GM12874 (cell line): ENCODE results near the gene QPRT.
A peak's percentile ranks its signal among the peaks of the same experiment; 100 is the strongest.

ENCODE experiments used
- TF ChIP-seq, protein P1 (sequence below): IDR thresholded peaks from 2 replicates; pipeline ENCODE4 v1.5.1; 2011; ENCODE audit warnings: low read depth, mild to moderate bottlenecking, control low read depth, low read length, moderate library complexity; ENCODE audit not compliant: insufficient read depth

The QPRT gene

DNA sequence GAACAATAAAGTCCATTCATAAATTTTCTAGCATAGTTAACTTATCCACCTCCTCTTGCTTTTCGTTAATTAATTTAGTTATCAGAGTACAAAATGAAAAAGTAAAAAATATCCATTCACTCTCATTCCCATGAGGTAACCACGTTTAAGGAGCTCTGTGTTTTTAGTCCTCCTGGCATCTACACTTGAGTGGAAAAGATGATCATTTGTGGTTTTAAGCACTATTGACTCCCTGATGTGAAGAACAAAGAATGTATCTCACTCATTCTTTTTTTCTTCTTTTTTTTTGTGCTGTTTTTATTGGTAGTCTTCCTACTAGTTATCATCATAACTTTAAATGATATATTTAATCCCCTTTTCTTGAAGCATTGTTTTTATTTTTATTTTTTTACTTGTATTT is 26.1 kb downstream of the QPRT start:
- TF ChIP-seq, protein P1, sequence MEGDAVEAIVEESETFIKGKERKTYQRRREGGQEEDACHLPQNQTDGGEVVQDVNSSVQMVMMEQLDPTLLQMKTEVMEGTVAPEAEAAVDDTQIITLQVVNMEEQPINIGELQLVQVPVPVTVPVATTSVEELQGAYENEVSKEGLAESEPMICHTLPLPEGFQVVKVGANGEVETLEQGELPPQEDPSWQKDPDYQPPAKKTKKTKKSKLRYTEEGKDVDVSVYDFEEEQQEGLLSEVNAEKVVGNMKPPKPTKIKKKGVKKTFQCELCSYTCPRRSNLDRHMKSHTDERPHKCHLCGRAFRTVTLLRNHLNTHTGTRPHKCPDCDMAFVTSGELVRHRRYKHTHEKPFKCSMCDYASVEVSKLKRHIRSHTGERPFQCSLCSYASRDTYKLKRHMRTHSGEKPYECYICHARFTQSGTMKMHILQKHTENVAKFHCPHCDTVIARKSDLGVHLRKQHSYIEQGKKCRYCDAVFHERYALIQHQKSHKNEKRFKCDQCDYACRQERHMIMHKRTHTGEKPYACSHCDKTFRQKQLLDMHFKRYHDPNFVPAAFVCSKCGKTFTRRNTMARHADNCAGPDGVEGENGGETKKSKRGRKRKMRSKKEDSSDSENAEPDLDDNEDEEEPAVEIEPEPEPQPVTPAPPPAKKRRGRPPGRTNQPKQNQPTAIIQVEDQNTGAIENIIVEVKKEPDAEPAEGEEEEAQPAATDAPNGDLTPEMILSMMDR, result no peak

DNA sequence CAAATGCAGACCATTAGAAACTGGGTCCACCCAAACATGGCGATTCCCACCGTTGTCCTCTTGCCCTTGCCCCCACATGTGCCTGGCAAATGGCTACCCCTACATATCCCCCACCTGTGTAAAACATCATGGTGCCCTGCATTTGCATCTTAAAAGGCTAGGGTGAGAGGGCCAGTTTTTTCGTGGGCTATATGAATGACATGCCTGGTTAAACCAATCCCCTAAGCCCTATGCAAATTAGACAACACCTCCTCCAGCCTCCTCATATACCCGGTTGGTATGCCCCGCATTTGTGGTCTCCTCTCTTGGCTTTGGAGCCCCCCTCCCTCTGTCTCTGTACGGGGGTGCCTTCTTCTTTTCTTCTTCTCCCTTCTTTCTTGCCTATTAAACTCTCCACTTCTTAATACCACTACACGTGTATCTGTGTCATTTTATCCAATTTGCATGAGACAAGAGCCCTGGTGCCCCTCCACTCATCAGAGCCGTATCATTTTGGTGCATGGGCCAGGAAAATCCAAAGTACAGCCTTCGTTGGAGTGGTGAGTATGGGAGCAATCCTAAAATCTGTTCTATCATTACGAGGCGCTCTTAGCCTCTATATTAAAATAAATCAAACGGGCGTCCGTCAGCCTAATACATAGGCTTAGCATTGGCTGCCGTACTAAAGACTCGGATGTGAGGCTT is 30.1 kb downstream of the QPRT start:
- TF ChIP-seq, protein P1, result no peak

DNA sequence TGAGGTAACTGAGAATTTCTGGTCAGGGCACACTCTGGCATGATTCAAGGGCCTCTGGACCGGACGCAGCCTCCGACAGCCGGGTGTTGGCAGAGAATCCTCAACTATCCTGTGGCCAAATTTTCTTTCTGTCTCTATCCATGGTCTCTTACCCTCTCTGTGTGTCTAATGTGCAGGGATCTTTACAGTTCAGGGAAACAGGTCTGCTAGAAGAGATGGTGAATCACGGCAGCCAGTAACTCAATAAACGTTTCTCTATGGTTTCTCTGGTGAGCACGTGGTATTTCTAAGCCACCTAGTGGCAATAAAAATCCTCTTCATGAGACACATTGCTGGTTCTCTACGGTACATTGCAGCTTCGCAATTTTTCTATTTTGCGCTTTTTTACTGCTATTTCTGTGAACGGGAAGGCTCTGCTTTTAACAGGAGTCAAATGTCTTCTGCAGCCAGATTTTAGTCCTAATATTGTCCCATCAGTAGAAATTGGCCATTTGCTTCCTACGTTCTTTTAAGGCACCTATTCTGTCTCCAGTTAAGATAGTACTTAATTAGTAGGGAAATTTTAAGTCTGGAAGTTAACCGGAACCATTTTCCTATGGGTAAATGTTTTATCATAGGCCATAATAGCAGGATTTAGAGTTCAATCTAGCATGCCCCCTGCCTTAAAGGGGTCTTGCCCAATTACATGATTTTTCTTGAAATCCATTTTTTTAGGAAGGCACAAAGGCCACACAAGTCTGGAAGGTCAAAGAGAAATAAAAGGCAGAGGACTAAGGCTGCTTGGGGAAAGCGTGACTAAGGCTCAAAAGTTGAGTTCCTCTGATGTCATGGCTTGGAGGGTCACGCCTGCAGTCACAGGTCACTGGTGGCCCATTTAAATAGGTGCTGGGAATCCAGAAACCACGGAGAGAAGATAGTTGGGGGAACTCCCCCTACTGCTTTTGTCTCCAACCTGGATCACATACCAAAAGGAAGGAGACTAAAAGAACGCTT is 31.5 kb downstream of the QPRT start:
- TF ChIP-seq, protein P1, result peak; percentile 62

DNA sequence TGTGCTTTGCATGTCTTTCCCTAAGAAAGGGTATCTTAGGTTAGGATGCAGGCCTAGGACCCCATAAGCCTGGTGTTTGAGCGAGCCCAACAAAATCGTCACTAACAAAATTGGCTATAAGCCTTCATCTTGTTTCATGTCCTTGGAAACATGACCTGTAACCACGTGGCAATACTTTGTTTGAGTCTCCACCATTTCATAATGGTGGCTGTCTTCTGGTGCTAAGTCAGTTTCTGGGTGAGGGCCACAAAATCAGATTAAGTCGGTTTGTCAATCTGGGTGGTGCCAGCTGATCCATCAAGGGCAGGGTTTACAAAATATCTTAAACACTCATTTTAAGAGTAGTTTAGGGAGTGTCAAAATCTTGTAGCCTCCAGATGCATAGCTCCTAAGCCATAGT is 33.8 kb downstream of the QPRT start:
- TF ChIP-seq, protein P1, result no peak

DNA sequence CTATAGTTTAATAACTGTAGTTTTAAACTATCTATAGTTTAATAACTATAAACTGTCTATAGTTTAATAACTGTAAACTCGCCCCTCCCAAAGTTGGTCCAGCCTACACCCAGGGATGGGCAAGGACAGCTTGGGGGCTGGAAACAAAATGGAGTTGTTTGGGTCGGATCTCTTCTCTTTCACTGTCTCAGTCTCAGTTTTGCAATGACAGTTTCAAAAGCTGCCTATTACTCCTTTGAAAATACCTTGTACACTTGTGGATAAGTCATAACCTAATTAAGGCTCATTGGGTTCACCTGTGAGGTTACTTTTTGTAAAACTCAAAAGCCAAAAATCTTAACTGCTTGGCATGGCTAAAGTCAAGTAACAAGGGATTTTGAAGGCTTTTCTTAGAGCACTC is 35.4 kb downstream of the QPRT start:
- TF ChIP-seq, protein P1, result no peak

DNA sequence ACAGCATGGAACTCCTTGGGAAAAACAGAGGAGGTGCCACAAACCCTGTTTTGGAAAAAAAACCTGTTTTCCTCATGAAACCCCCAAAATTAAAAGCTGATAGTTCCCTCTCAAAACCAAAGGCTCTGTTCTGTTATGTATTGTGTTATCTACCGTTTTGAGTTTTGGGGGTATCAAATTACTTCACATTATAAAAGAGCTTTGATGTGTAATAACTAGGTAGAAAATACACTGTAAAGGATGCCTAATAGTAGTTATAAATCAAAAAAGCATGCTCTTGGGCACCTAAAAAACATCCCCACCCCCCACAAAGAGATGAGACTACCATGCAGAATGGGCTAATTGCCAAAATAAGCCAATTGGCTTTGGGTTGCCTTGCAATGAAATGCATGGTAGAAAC is 36.0 kb downstream of the QPRT start:
- TF ChIP-seq, protein P1, result no peak

DNA sequence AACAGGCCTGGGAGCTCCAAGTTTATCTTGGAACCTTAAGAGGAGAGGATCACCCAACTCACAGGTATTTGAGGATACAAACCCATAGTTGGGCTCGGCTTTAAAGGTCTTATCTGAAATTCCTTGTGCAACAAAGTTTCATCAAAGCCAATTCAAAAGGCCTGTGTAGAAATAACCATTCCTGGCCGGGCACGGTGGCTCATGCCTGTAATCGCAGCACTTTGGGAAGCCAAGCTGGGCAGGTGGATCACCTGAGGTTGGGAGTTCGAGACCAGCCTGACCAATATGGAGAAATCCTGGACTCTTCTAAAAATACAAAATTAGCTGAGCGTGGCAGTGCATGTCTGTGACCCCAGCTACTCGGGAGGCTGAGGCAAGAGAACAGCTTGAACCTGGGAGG is 38.1 kb downstream of the QPRT start:
- TF ChIP-seq, protein P1, result no peak
